ENCODE results near the gene SLC6A19.

The SLC6A19 gene

DNA sequence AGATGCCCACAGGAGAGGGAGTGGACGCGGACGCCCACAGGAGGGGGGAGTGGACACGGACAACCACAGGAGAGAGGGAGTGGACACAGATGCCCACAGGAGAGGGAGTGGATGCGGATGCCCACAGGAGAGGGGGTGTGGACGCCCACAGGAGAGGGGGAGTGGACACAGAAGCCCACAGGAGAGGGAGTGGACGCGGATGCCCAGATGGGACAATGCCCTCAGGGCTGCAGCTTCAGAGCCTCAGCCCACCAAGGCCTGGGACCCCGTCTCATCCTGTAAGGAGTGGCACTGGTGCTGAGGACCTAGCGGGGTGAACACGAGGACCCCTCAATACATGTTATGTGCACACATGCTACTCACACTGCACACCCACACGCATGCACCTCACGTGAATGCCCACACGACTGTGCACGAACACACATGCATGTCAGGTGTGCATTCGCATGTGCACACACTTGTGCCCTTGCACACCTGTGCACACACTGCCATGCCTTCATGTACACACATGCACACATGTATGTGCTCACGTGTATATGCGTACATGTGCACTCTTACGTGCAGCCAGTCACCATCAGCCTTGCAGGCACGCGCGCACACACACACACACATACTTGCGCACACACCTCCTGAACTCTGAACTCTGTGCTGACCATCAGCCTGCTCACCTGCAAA lies 58.5 kb downstream of the SLC6A19 start:
- TF ChIP-seq GATA2 (IDR thresholded peaks at IDR 0.05; ENCODE audit: low read depth, low read length) (no peak), GATA3 (IDR thresholded peaks at IDR 0.05; ENCODE audit: low read depth, low read length) (no peak)

DNA sequence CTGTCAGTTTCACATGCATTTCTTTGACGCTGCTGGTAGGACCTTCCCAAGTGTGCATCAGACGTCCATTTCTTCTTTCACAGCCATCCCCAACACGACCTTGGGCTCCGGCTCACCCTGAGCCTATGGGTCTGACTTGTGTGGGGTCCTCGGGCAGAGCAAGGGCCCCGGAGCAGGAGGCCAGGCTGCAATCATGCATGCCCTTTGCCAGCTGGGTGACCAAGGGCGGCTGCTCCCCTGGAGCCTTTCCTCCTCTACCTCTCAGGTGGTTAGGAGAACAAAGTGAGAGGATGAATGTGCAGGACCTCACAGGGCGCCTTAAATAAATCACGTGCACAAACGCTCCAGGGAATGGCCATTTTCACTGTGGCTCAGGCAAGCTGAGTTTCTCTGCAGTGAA lies 60.2 kb downstream of the SLC6A19 start:
- TF ChIP-seq GATA3 (IDR thresholded peaks at IDR 0.05; ENCODE audit: low read depth, low read length) (no peak), GATA2 (IDR thresholded peaks at IDR 0.05; ENCODE audit: low read depth, low read length) (no peak)

DNA sequence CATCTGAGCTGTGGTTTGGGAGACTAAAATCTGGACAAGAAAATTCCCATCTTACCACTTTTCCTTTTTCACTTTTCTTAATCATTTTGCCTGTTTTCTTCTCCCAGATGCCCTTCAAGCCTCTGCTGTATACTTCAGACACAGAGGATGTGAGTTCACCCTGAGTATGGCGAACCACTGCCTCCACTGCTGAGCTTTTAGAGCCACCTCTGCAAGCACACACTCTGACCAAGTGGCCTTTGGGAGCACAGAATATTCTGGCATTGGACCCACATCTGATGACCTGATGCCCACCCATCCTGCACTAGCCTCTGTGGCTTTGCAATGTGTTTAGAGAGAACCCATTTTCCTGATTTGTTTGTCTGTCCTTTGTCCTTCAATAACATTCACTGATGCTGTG lies 61.0 kb downstream of the SLC6A19 start:
- no peak for TF ChIP-seq GATA3 (IDR thresholded peaks at IDR 0.05; ENCODE audit: low read depth, low read length)
- no peak for TF ChIP-seq GATA2 (IDR thresholded peaks at IDR 0.05; ENCODE audit: low read depth, low read length)

DNA sequence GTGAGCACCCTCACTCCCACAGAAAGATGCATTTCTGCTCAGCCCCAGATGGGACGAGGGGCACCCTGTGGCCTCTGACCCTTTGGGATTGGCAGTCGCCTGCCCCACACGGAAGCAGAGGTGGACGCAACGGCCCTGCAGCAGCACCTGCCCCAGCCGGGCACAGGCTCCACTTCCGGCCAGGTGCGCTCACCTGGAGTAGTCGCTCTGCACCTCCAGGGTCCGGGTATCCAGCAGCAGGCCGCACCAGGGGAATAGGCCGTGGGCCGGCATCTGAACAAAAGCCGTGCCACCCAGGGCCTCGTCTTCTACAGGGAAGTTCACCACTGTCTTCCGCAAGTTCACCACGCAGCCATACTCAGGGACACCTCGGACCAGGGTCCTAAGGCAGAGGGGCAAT lies 62.8 kb downstream of the SLC6A19 start:
- no peak for TF ChIP-seq GATA3 (IDR thresholded peaks at IDR 0.05; ENCODE audit: low read depth, low read length)
- no peak for TF ChIP-seq GATA2 (IDR thresholded peaks at IDR 0.05; ENCODE audit: low read depth, low read length)

DNA sequence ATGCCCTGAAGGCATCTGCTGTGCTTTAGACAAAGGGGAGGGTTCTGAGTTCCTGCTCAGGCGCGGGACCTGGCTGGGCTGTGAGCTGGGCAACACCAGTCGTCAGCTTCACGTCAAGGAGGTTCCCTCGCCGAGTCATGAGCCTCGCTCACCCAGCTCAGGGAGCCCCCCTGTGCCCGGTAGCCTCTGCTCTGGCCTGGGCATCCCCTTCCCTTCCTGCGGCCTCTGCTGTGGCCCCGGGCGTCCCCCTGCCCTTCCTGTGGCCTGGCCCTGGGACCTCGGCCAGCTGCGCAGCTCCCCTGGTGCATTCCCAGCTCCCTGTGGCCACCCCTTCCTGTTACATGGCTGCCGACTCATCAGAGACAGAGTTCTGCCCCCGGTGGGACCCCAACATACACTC lies 63.6 kb downstream of the SLC6A19 start:
- TF ChIP-seq GATA3 (IDR thresholded peaks at IDR 0.05; ENCODE audit: low read depth, low read length): no peak
- TF ChIP-seq GATA2 (IDR thresholded peaks at IDR 0.05; ENCODE audit: low read depth, low read length): no peak

DNA sequence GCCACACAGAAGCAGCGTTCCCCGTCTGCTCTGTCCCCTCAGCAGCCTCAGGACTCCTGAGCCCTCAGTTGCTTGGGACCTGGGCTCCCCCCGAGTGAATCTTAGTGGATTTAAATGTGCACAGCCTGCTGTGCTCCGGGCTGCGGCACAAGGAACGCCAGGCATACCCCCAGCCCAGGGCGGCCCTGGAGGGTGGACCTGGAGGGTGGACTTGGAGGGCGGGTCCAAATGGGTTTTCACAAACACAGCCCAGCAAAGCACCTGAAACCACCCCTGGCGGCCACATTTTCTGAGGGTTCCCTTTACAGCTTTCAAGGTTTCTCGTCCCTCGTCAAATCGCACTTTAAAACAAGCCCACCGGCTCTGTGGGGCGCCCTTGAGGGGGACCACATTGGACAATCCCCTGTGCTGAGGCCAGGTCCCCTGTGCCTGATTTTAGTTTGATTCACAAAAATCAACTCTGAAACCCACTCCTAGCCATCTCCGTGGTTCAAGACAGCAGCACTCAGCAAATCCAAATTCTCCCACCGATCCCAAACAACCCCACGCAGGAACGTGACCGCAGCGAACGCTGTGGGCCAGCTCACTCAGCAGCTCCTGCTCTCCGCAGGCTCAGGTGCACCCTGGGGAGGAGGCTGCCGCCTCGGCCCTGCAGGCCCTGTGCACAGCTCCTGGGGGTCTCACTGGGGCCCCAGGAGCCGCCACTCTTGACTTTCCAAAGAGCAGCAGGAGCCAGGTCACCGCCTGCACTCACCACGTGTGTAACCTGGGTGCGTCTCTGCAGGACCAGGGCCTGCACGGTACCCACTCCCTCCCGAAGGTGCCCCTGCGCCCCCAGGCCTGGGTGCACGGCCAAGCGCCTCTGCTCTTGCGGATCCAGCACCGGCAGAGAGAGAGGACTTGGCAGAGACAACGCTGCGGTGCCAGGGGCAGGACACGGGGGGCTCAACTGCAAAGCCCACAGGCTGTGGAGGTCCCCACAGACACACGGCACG lies 64.4 kb downstream of the SLC6A19 start:
- TF ChIP-seq GATA2 (IDR thresholded peaks at IDR 0.05; ENCODE audit: low read depth, low read length): no peak
- no peak for TF ChIP-seq GATA3 (IDR thresholded peaks at IDR 0.05; ENCODE audit: low read depth, low read length)

DNA sequence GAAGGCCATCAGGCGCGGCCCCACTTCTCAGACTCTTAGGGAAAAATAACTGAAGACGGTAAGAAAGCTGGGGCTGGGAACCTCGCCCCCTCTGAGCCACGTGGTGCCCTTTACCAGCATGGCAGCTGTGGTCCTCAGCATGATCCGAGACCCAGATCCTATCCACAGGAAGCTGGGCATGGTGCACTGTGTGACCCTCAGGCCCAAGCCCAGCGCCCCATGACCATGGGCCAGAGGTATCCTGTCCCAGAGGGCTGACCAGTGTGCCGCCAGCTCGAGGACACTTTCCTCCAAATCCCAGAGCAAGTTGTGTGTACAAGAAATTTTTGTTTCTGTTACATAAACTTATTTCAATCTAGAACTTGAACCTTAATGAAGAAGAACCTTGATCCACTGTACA lies 65.4 kb downstream of the SLC6A19 start:
- no peak for TF ChIP-seq GATA3 (IDR thresholded peaks at IDR 0.05; ENCODE audit: low read depth, low read length)
- TF ChIP-seq GATA2 (IDR thresholded peaks at IDR 0.05; ENCODE audit: low read depth, low read length): no peak

DNA sequence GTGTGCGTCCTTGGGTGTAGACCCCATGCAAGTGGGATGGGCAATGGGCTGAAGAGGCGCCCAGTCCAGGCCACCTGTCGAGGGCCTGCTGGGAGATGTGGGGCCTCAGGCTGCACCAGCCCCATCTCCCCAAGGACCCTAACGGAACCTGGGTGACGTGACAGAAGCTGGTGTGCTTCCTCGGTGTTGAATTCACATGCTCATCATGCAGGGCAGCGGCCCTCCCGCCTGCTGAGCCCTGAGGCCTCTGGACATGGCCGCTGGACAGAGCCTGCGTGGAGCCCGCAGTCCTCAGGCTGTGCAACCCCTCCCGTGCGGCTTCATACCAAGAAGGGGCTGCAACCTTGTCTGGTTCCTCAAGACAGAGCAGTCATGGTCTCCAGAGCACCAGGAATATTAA lies 66.7 kb downstream of the SLC6A19 start:
- TF ChIP-seq GATA2 (IDR thresholded peaks at IDR 0.05; ENCODE audit: low read depth, low read length) (no peak), GATA3 (IDR thresholded peaks at IDR 0.05; ENCODE audit: low read depth, low read length) (no peak)

DNA sequence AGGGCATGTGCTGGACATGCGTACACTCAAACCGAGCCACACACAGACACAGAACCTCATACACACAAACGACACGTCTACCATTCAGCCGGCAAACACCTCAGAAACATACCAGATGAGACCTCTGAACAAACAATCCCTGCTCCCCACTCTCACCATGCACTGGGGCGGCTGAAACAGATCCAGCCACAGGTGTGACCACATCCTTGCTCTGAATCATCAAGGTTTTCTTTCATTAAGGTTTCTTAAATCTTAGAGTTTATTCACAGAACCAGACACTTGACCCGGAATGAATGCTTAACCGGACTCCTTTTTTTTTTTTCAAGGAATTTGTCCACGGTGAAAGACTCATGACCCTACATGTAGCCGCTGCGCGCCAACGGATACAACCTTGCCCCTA lies 67.3 kb downstream of the SLC6A19 start:
- TF ChIP-seq GATA3 (IDR thresholded peaks at IDR 0.05; ENCODE audit: low read depth, low read length) (no peak), GATA2 (IDR thresholded peaks at IDR 0.05; ENCODE audit: low read depth, low read length) (no peak)

DNA sequence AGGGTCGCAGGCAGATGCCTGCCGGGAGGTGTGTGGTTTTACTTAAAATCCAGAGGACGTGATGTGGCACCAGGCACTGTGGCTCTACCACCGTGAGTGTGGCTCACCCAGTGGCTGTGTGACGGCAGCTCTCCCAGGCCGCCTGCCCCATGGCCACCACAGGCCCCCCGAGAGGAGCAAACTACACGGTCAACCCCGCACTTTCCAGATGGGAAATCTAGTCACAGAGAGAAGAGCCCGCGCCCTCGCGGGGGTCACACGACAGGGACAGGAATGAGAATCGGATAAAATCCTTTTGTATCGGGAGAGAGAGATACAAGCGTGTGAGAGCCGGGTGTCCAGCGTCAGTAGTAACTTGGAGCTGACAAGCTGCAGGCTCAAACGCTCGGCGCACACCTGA lies 69.0 kb downstream of the SLC6A19 start:
- TF ChIP-seq GATA3 (IDR thresholded peaks at IDR 0.05; ENCODE audit: low read depth, low read length) (no peak), GATA2 (IDR thresholded peaks at IDR 0.05; ENCODE audit: low read depth, low read length) (no peak)

DNA sequence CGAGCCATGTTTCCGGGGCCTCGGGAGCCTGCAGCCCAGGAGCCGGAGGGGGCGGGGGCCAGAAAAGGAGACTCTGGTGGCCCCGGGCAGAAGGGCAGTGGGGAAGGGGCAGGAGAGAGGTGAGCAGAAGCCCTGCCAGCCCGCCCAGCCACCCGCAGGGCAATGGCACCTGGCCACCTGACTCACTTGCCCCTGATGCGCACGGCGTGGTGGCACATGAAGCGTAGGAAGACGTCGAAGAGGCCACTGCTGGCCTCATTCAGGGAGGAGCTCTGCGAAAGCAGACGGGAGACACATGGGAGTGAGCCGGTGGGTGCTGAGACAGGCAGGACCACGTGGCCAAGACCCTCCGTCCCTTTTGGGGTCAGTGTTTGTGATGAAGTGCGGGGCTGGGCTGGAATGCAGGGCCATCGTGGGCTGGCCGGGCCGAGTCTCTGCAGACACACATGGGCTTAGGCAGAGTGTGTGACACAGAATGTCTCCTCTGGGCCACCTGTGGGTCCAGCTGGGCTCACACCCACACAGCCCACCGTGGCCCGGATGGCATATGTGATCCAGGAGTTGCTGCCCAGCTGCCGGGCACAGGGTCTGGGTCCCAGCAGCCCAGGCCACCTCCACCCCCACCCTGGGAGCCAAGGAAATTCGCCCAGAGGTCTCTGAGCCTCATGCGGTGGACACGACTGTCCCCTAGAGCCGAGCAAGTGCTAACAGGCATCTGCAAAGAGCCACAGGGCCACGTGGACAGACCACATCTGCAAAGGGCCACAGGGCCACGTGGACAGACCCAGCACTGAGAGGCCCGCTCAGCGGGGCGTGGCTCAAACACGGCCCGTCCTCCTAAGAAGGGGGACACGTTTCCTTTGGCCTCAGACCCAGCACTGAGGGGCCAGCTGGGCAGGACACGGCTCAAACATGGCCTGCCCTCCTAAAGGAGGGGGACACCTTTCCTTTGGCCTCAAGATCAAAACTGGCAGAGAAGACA lies 69.8 kb downstream of the SLC6A19 start:
- TF ChIP-seq GATA2 (IDR thresholded peaks at IDR 0.05; ENCODE audit: low read depth, low read length): no peak

DNA sequence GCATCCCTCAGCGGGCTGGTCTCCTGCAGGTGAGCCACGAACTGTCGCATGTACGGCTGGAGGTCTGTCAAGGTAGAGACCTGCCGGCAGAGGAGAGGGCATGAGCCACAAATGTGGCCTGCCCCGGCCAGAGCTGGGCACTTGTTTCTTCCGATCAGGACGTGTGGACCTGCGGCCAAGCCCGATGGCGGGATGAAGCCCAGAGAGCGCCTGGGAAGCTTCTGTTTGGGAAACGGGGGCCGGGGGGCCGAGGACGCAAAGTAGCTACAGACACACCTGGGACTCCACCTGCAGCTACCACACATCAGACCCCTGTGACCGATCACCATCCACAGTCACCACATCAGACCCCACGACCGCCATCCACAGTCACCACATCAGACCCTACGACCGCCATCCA lies 70.8 kb downstream of the SLC6A19 start:
- no peak for TF ChIP-seq GATA2 (IDR thresholded peaks at IDR 0.05; ENCODE audit: low read depth, low read length)
- no peak for TF ChIP-seq GATA3 (IDR thresholded peaks at IDR 0.05; ENCODE audit: low read depth, low read length)

DNA sequence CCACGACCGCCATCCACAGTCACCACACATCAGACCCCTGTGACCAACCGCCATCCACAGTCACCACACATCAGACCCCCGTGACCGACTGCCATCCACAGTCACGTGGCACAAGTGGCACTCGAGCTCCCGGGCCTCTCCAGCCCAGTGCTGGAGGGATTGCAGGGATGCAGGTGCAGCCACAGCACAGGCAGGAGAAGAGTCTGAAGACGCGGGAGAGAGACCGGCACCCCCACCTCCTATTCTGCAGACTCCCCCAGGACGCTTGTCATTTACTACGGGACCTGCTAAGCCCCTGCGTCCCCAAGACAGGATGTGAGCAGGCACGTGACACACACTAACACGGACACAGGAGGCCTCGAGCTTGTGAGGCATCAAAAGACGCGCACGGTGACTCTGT lies 72.3 kb downstream of the SLC6A19 start:
- TF ChIP-seq GATA2 (IDR thresholded peaks at IDR 0.05; ENCODE audit: low read depth, low read length) (no peak), GATA3 (IDR thresholded peaks at IDR 0.05; ENCODE audit: low read depth, low read length) (no peak)

DNA sequence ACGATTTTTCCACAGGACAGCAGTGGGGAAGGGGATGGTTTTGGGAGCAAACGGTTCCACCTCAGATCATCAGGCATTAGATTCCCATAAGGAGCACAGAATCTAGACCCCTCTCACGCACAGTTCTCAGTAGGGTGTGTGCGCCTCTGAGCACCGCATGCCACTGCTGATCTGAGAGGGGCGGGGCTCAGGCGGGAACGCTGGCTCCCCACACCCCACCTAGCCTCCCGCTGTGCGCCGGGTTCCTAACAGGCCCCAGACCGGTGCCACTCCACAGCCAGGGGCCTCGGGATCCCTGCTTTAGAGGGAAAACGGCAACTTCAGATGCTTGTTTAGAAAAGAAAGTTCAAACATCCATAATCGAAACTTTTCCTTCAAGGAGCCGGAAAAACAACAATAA lies 73.1 kb downstream of the SLC6A19 start:
- TF ChIP-seq GATA3 (IDR thresholded peaks at IDR 0.05; ENCODE audit: low read depth, low read length) (no peak), GATA2 (IDR thresholded peaks at IDR 0.05; ENCODE audit: low read depth, low read length) (no peak)
